Central memory CD8-positive, alpha-beta T cell (primary cell): ENCODE measurements around the gene CYP26B1.

Source experiments
- ATAC-seq: fragments of 150-1000 bp; cut with Tn5 transposase; replicated peaks from 2 replicates; pipeline ENCODE4 v1.10.0; 2022; ENCODE audit warnings: mild to moderate bottlenecking, moderate FRiP score, moderate number of reproducible peaks; ENCODE audit not compliant: poor library complexity, severe bottlenecking; ENCODE audit errors: extremely low read depth
- DNase-seq, 2 donors: peaks; one replicate each; pipeline ENCODE4 v3.0.0; 2021; ENCODE audit warnings: low spot score in 2 of 2
- H3K27ac Mint-ChIP-seq: one replicate; pipeline ENCODE4 v1.8.0; 2022; ENCODE audit warnings: low read depth, mild to moderate bottlenecking, moderate library complexity, mixed read lengths
- H3K27me3 Mint-ChIP-seq: one replicate; pipeline ENCODE4 v1.8.0; 2022; ENCODE audit warnings: mixed read lengths
- H3K36me3 Mint-ChIP-seq: one replicate; pipeline ENCODE4 v1.8.0; 2022; ENCODE audit warnings: mild to moderate bottlenecking, moderate library complexity, mixed read lengths; ENCODE audit not compliant: insufficient read depth
- H3K4me1 Mint-ChIP-seq: one replicate; pipeline ENCODE4 v1.8.0; 2022; ENCODE audit warnings: mixed read lengths
- H3K4me3 Mint-ChIP-seq: one replicate; pipeline ENCODE4 v1.8.0; 2022; ENCODE audit warnings: mild to moderate bottlenecking, moderate library complexity, mixed read lengths
- H3K9me3 Mint-ChIP-seq: one replicate; pipeline ENCODE4 v1.8.0; 2022; ENCODE audit warnings: mixed read lengths

Gene CYP26B1

GRCh38 chr2:72113847-72114692, 33.6 kb downstream of the CYP26B1 start:
- Mint-ChIP-seq H3K27ac (no peak overlapping the region), H3K27me3 (peaks cover 52% of the 10 kb centered on the region), H3K36me3 (peaks cover 2% of the 10 kb centered on the region)

GRCh38 chr2:72112981-72113846, 34.4 kb downstream of the CYP26B1 start:
- peaks cover 44% of the 10 kb centered on the region for H3K27me3 Mint-ChIP-seq
- no peaks in the 10 kb centered on the region for H3K4me1 Mint-ChIP-seq
- H3K27ac Mint-ChIP-seq: no peak overlapping the region
- ATAC-seq (no peak), DNase-seq (no peak)
- H3K36me3 Mint-ChIP-seq: peaks cover 2% of the 10 kb centered on the region
- H3K9me3 Mint-ChIP-seq: no peaks in the 10 kb centered on the region
- no peak overlapping the region for H3K4me3 Mint-ChIP-seq

More at GRCh38 chr2:72113847-72114692, 33.6 kb downstream of the CYP26B1 start:
- Mint-ChIP-seq H3K9me3 (no peaks in the 10 kb centered on the region), H3K4me1 (no peaks in the 10 kb centered on the region), H3K4me3 (no peak overlapping the region)
- ATAC-seq: no peak
- DNase-seq: no peak

DNA sequence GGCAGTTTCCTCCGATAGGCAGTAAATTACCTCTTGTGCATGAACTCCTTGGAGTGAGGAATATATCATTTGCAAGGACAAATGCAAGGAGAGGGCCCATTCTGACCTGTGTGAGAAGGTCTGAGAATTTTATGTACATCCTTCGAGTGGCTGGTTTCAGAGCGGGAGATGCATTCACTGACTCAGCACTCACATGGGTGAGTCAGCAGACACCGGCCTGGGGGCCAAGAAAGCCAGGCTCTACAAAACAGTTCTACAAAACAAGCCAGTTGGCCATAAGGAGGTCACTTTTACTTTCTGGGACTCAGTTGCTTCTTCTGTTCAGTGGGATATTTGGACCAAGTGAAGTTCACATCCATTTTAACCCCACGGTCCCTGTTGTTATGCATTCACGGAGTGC, 35.3 kb downstream of the CYP26B1 start:
- H3K9me3 Mint-ChIP-seq: no peaks in the 10 kb centered on the region
- H3K4me3 Mint-ChIP-seq: no peak overlapping the region
- peaks cover 2% of the 10 kb centered on the region for H3K36me3 Mint-ChIP-seq
- no peak for DNase-seq
- H3K4me1 Mint-ChIP-seq: no peaks in the 10 kb centered on the region
- H3K27me3 Mint-ChIP-seq: peaks cover 35% of the 10 kb centered on the region
- ATAC-seq: no peak
- H3K27ac Mint-ChIP-seq: no peak overlapping the region

- Mint-ChIP-seq H3K4me1 (no peaks in the 10 kb centered on the region), H3K36me3 (peaks cover 2% of the 10 kb centered on the region), H3K27ac (no peak overlapping the region), H3K4me3 (no peak overlapping the region), H3K9me3 (no peaks in the 10 kb centered on the region), H3K27me3 (peaks cover 36% of the 10 kb centered on the region)
- DNase-seq (no peak), ATAC-seq (no peak)
Observed at GRCh38 chr2:72111061-72111460, 36.6 kb downstream of the CYP26B1 start.

DNA sequence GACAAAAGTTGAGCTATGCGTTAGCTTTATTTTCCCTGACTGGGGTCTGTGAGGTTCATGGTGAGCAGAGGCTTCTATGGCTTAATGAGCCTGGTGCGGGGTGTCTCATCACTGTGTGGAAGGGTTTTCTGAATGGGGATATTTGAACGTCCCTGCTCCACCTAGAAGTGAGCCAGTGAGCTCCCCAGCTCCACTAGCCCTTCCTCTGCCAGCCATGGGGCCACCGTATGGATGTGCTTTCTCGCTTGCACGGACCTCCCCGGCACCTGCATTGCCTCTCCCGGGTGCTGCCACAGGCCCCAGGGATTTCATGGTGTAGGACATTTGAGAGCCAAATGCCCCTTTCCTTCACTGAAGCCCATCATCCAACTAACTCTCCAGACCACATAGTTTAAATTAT, 37.8 kb downstream of the CYP26B1 start:
- H3K27ac Mint-ChIP-seq: no peak overlapping the region
- no peaks in the 10 kb centered on the region for H3K4me1 Mint-ChIP-seq
- ATAC-seq (no peak), DNase-seq (no peak)
- peaks cover 44% of the 10 kb centered on the region for H3K27me3 Mint-ChIP-seq
- no peaks in the 10 kb centered on the region for H3K36me3 Mint-ChIP-seq
- no peak overlapping the region for H3K4me3 Mint-ChIP-seq
- no peaks in the 10 kb centered on the region for H3K9me3 Mint-ChIP-seq

DNA sequence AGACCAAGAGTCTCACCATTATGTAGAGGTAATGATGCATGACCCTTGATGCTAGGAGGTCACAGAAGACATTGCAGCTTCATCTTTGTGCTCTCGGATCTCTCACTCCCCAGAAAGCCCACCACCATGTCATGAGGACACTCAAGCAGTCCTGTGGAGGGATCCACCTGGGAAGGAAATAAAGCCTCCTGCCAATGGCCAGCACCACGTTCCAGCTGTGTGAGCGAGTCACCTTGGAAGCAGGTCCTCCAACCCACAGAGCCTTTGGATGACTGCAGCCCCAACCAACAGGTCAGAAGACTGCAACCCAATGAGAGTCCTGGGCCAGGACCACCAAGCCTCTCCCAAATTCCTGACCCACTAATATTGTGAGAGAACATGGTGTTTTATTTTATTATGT, 38.4 kb downstream of the CYP26B1 start:
- ATAC-seq: no peak
- Mint-ChIP-seq H3K27me3 (peaks cover 44% of the 10 kb centered on the region), H3K36me3 (no peaks in the 10 kb centered on the region), H3K4me3 (no peak overlapping the region), H3K27ac (no peak overlapping the region), H3K9me3 (no peaks in the 10 kb centered on the region), H3K4me1 (no peaks in the 10 kb centered on the region)
- no peak for DNase-seq

DNA sequence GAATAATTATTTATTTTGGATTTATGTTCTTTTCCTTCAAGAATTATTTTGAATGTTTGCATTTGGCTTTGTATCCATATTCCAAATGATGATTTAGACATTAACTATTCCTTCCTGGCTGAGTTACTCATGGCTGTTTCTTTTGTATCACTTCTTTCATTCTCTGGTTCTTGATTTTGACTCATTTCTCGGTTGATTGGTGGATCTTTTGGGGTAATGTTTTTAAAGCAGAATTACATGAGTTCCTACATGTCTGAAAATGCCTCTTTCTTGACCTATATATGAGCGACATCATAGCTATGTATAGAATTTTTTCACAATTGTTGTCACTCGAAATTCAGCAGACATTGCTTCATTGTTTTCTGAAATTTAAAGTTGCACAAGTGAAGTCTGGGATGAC, 39.5 kb downstream of the CYP26B1 start:
- no peak overlapping the region for H3K27ac Mint-ChIP-seq

GRCh38 chr2:72106978-72107377, 40.7 kb downstream of the CYP26B1 start:
- peaks cover 2% of the 10 kb centered on the region for H3K36me3 Mint-ChIP-seq
- no peak overlapping the region for H3K27ac Mint-ChIP-seq
- H3K4me3 Mint-ChIP-seq: no peak overlapping the region
- H3K4me1 Mint-ChIP-seq: no peaks in the 10 kb centered on the region
- ATAC-seq (no peak), DNase-seq (no peak)
- H3K27me3 Mint-ChIP-seq: peaks cover 49% of the 10 kb centered on the region
- no peaks in the 10 kb centered on the region for H3K9me3 Mint-ChIP-seq

More for the DNA sequence above, 39.5 kb downstream of the CYP26B1 start:
- Mint-ChIP-seq H3K4me3 (no peak overlapping the region), H3K36me3 (peaks cover 2% of the 10 kb centered on the region), H3K9me3 (no peaks in the 10 kb centered on the region), H3K4me1 (no peaks in the 10 kb centered on the region), H3K27me3 (peaks cover 53% of the 10 kb centered on the region)
- no peak for DNase-seq
- ATAC-seq: no peak

DNA sequence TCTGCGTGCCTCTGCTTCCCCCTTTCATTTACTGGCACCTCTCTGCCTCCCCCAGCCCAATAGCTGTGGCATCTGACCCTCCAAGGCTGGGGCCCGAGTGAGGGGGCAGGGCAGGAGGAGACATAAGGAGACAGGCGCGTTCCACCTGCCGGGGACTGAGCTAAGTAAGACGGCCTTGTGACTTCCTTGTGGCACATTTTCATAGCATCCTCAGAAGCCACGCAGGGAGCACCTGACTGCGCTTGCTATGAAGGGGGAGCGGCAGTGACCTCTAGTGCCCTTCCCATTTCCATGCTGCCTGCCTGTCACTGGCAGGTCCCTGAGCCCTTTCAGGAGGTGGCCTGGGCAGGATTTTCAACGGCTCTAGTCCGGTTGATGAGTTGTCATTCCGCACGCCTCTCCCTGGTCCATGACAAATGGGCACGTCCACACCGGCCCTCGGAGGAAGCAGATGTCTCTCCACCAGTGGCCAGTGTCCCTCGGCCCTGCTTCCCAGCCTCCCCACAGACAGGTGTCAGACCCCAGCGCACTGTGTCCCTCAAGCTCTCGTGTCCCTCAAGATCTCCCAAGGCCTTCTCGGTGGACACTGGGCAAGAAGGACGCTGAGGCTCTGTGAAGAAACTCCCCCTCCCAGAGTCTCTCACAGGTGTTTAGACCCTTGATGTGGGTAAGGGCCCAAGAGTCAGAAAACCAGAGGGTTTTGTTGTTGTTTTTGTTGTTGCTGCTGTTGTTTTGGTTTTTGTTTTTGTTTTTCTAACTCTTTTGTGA, 42.7 kb downstream of the CYP26B1 start:
- Mint-ChIP-seq H3K4me3 (no peak overlapping the region), H3K27ac (no peak overlapping the region), H3K4me1 (no peaks in the 10 kb centered on the region), H3K9me3 (no peaks in the 10 kb centered on the region), H3K27me3 (peaks cover 42% of the 10 kb centered on the region), H3K36me3 (peaks cover 2% of the 10 kb centered on the region)
- DNase-seq: no peak
- ATAC-seq: no peak

DNA sequence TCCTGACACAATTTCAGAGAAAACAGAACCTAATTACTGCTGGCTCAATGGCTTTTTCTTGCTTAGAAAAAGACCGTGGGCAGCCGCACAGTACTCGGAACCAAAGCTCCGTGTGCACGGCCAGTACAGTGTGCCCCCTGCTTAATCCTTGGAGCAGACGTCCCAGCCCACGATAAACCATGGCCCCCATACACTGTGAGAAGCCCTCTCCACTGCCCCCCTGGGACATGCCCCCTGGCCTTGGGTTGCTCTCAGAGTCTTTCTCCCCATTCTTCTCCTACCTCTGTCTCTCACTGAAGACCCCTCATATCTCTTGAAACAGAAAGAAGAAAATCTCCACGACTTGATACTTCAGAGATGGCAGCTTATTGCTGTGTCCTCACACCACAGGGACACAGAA, 44.0 kb downstream of the CYP26B1 start:
- ATAC-seq (no peak), DNase-seq (peak in 1 of 2 donors; percentile 1)
- Mint-ChIP-seq H3K27me3 (peaks cover 51% of the 10 kb centered on the region), H3K36me3 (peaks cover 2% of the 10 kb centered on the region), H3K27ac (no peak overlapping the region), H3K4me1 (no peaks in the 10 kb centered on the region), H3K9me3 (no peaks in the 10 kb centered on the region), H3K4me3 (no peak overlapping the region)

- Mint-ChIP-seq H3K27me3 (peaks cover 55% of the 10 kb centered on the region), H3K27ac (no peak overlapping the region), H3K36me3 (peaks cover 2% of the 10 kb centered on the region), H3K4me1 (no peaks in the 10 kb centered on the region), H3K9me3 (no peaks in the 10 kb centered on the region), H3K4me3 (no peak overlapping the region)
- ATAC-seq (no peak), DNase-seq (peak in 1 of 2 donors; percentile 5)
Observed at GRCh38 chr2:72103161-72103560, 44.5 kb downstream of the CYP26B1 start.

- no peak overlapping the region for H3K4me3 Mint-ChIP-seq
- H3K36me3 Mint-ChIP-seq: peaks cover 2% of the 10 kb centered on the region
- ATAC-seq: no peak
- H3K27ac Mint-ChIP-seq: no peak overlapping the region
- peaks cover 51% of the 10 kb centered on the region for H3K27me3 Mint-ChIP-seq
- no peak for DNase-seq
- H3K9me3 Mint-ChIP-seq: no peaks in the 10 kb centered on the region
- no peaks in the 10 kb centered on the region for H3K4me1 Mint-ChIP-seq
Observed at GRCh38 chr2:72098935-72099334, 48.7 kb downstream of the CYP26B1 start.
